ENCODE results near the gene OCA2. TPM values are rescaled to one million over a fixed set of nuclear protein-coding genes. Genes with fewer than 3 reads are reported as not detected.
"Not testable (repeated sequence)": the region's sequence is repeated elsewhere in the genome, so short reads cannot be mapped to it uniquely, and the experiment has no call there.

Gene OCA2
- total RNA-seq, 2 donors from 2014 or later: 0.14 TPM; not detected in 1

- DNase-seq (no peak), ATAC-seq (replicated peaks in 1 of 2) (no peak)
- Mint-ChIP-seq H3K9me3 (peaks cover 0 to 2% of the 10 kb centered on the region in 2 donors), H3K4me3 (no peak overlapping the region), H3K27me3 (ENCODE audit: low read depth) (no peaks in the 10 kb centered on the region), H3K4me1 (ENCODE audit: low read depth) (no peaks in the 10 kb centered on the region), H3K27ac (no peak overlapping the region), H3K36me3 (ENCODE audit: insufficient read depth in 2 of 2) (no peaks in the 10 kb centered on the region)
Observed at GRCh38 chr15:27782125-27782524, 317.0 kb downstream of the OCA2 start.

- H3K4me1 Mint-ChIP-seq (ENCODE audit: low read depth): no peaks in the 10 kb centered on the region
- H3K36me3 Mint-ChIP-seq (ENCODE audit: insufficient read depth in 2 of 2): no peaks in the 10 kb centered on the region
- DNase-seq (no peak), ATAC-seq (replicated peaks in 1 of 2) (no peak)
- H3K27me3 Mint-ChIP-seq (ENCODE audit: low read depth): no peaks in the 10 kb centered on the region
- H3K4me3 Mint-ChIP-seq: no peak overlapping the region
- peaks cover 3 to 6% of the 10 kb centered on the region in 2 donors for H3K9me3 Mint-ChIP-seq
- no peak overlapping the region for H3K27ac Mint-ChIP-seq
Observed at GRCh38 chr15:27776501-27776900, 322.6 kb downstream of the OCA2 start.

GRCh38 chr15:27774638-27775037, 324.5 kb downstream of the OCA2 start:
- Mint-ChIP-seq H3K4me3 (no peak overlapping the region), H3K9me3 (peaks cover 4 to 6% of the 10 kb centered on the region in 2 donors), H3K4me1 (ENCODE audit: low read depth) (no peaks in the 10 kb centered on the region), H3K27me3 (ENCODE audit: low read depth) (no peaks in the 10 kb centered on the region), H3K27ac (no peak overlapping the region), H3K36me3 (ENCODE audit: insufficient read depth in 2 of 2) (no peaks in the 10 kb centered on the region)
- ATAC-seq (replicated peaks in 1 of 2) (no peak), DNase-seq (no peak)

GRCh38 chr15:27774191-27774590, 324.9 kb downstream of the OCA2 start:
- no peak overlapping the region for H3K27ac Mint-ChIP-seq
- H3K4me1 Mint-ChIP-seq (ENCODE audit: low read depth): no peaks in the 10 kb centered on the region
- H3K27me3 Mint-ChIP-seq (ENCODE audit: low read depth): no peaks in the 10 kb centered on the region
- H3K36me3 Mint-ChIP-seq (ENCODE audit: insufficient read depth in 2 of 2): no peaks in the 10 kb centered on the region
- DNase-seq (no peak), ATAC-seq (replicated peaks in 1 of 2) (no peak)
- H3K4me3 Mint-ChIP-seq: no peak overlapping the region
- H3K9me3 Mint-ChIP-seq: peaks cover 4 to 6% of the 10 kb centered on the region in 2 donors

GRCh38 chr15:27771892-27772291, 327.2 kb downstream of the OCA2 start:
- DNase-seq (no peak), ATAC-seq (replicated peaks in 1 of 2) (no peak)
- Mint-ChIP-seq H3K4me1 (ENCODE audit: low read depth) (no peaks in the 10 kb centered on the region), H3K4me3 (no peak overlapping the region), H3K27me3 (ENCODE audit: low read depth) (no peaks in the 10 kb centered on the region), H3K27ac (no peak overlapping the region), H3K9me3 (peaks cover 6 to 8% of the 10 kb centered on the region in 2 donors), H3K36me3 (ENCODE audit: insufficient read depth in 2 of 2) (no peaks in the 10 kb centered on the region)

- no peaks in the 10 kb centered on the region for H3K4me1 Mint-ChIP-seq (ENCODE audit: low read depth)
- H3K36me3 Mint-ChIP-seq (ENCODE audit: insufficient read depth in 2 of 2): no peaks in the 10 kb centered on the region
- ATAC-seq (replicated peaks in 1 of 2): no peak
- H3K4me3 Mint-ChIP-seq: no peak overlapping the region
- H3K9me3 Mint-ChIP-seq: peaks cover 8 to 10% of the 10 kb centered on the region in 2 donors
- no peak for DNase-seq
- H3K27me3 Mint-ChIP-seq (ENCODE audit: low read depth): no peaks in the 10 kb centered on the region
- no peak overlapping the region for H3K27ac Mint-ChIP-seq
Observed at GRCh38 chr15:27770769-27771554, 328.2 kb downstream of the OCA2 start.

GRCh38 chr15:27770086-27770607, 329.0 kb downstream of the OCA2 start:
- no peak for DNase-seq
- Mint-ChIP-seq H3K9me3 (peaks cover 3 to 8% of the 10 kb centered on the region in 2 donors), H3K4me3 (no peak overlapping the region)

GRCh38 chr15:27769652-27770051, 329.5 kb downstream of the OCA2 start:
- no peaks in the 10 kb centered on the region for H3K27me3 Mint-ChIP-seq (ENCODE audit: low read depth)
- H3K27ac Mint-ChIP-seq: no peak overlapping the region
- H3K4me3 Mint-ChIP-seq: no peak overlapping the region

More at GRCh38 chr15:27770086-27770607, 329.0 kb downstream of the OCA2 start:
- H3K36me3 Mint-ChIP-seq (ENCODE audit: insufficient read depth in 2 of 2): no peaks in the 10 kb centered on the region
- no peak overlapping the region for H3K27ac Mint-ChIP-seq
- H3K27me3 Mint-ChIP-seq (ENCODE audit: low read depth): no peaks in the 10 kb centered on the region
- H3K4me1 Mint-ChIP-seq (ENCODE audit: low read depth): no peaks in the 10 kb centered on the region
- ATAC-seq (replicated peaks in 1 of 2): no peak

GRCh38 chr15:27768732-27769475, 330.2 kb downstream of the OCA2 start:
- no peak for DNase-seq
- no peak overlapping the region for H3K27ac Mint-ChIP-seq
- H3K4me3 Mint-ChIP-seq: no peak overlapping the region
- ATAC-seq (replicated peaks in 1 of 2): no peak
- H3K27me3 Mint-ChIP-seq (ENCODE audit: low read depth): no peaks in the 10 kb centered on the region
- H3K36me3 Mint-ChIP-seq (ENCODE audit: insufficient read depth in 2 of 2): no peaks in the 10 kb centered on the region
- no peaks in the 10 kb centered on the region for H3K4me1 Mint-ChIP-seq (ENCODE audit: low read depth)
- H3K9me3 Mint-ChIP-seq: peaks cover 3 to 8% of the 10 kb centered on the region in 2 donors

More at GRCh38 chr15:27769652-27770051, 329.5 kb downstream of the OCA2 start:
- ATAC-seq (replicated peaks in 1 of 2) (no peak), DNase-seq (no peak)
- Mint-ChIP-seq H3K36me3 (ENCODE audit: insufficient read depth in 2 of 2) (no peaks in the 10 kb centered on the region), H3K9me3 (peaks cover 3 to 8% of the 10 kb centered on the region in 2 donors), H3K4me1 (ENCODE audit: low read depth) (no peaks in the 10 kb centered on the region)

GRCh38 chr15:27767918-27768640, 331.0 kb downstream of the OCA2 start:
- no peaks in the 10 kb centered on the region for H3K4me1 Mint-ChIP-seq (ENCODE audit: low read depth)
- DNase-seq (no peak), ATAC-seq (replicated peaks in 1 of 2) (no peak)
- H3K27ac Mint-ChIP-seq: no peak overlapping the region
- peaks cover 5 to 8% of the 10 kb centered on the region in 2 donors for H3K9me3 Mint-ChIP-seq
- H3K27me3 Mint-ChIP-seq (ENCODE audit: low read depth): no peaks in the 10 kb centered on the region
- no peak overlapping the region for H3K4me3 Mint-ChIP-seq
- no peaks in the 10 kb centered on the region for H3K36me3 Mint-ChIP-seq (ENCODE audit: insufficient read depth in 2 of 2)

- not testable (repeated sequence) for ATAC-seq (replicated peaks in 1 of 2); H3K4me1 Mint-ChIP-seq (ENCODE audit: low read depth); H3K9me3 Mint-ChIP-seq; H3K36me3 Mint-ChIP-seq (ENCODE audit: insufficient read depth in 2 of 2); H3K4me3 Mint-ChIP-seq; DNase-seq; H3K27ac Mint-ChIP-seq; H3K27me3 Mint-ChIP-seq (ENCODE audit: low read depth)
Observed at GRCh38 chr15:27767430-27767829, 331.7 kb downstream of the OCA2 start.

- no peaks in the 10 kb centered on the region for H3K27me3 Mint-ChIP-seq (ENCODE audit: low read depth)
- ATAC-seq (replicated peaks in 1 of 2) (no peak), DNase-seq (no peak)
- no peaks in the 10 kb centered on the region for H3K36me3 Mint-ChIP-seq (ENCODE audit: insufficient read depth in 2 of 2)
- H3K4me3 Mint-ChIP-seq: no peak overlapping the region
- no peak overlapping the region for H3K27ac Mint-ChIP-seq
- no peaks in the 10 kb centered on the region for H3K4me1 Mint-ChIP-seq (ENCODE audit: low read depth)
- peaks cover 4 to 5% of the 10 kb centered on the region in 2 donors for H3K9me3 Mint-ChIP-seq
Observed at GRCh38 chr15:27764339-27764738, 334.8 kb downstream of the OCA2 start.

GRCh38 chr15:27763514-27763913, 335.6 kb downstream of the OCA2 start:
- DNase-seq: no peak
- H3K4me1 Mint-ChIP-seq (ENCODE audit: low read depth): no peaks in the 10 kb centered on the region
- H3K27ac Mint-ChIP-seq: no peak overlapping the region
- H3K4me3 Mint-ChIP-seq: no peak overlapping the region
- H3K9me3 Mint-ChIP-seq: peaks cover 4 to 5% of the 10 kb centered on the region in 2 donors
- no peak for ATAC-seq (replicated peaks in 1 of 2)
- H3K27me3 Mint-ChIP-seq (ENCODE audit: low read depth): no peaks in the 10 kb centered on the region
- H3K36me3 Mint-ChIP-seq (ENCODE audit: insufficient read depth in 2 of 2): no peaks in the 10 kb centered on the region
